Keratinocyte (primary cell): ENCODE data around the gene C20orf144. TPM values are rescaled to one million over a fixed set of nuclear protein-coding genes. Genes with fewer than 3 reads are reported as not detected.

Source experiments
- DNase-seq: peaks from one replicate; pipeline ENCODE4 v3.0.0-alpha.2; 2011; ENCODE audit warnings: low read depth, missing footprints, low spot score
- FAIRE-seq: peaks from 2 replicates; lab custom pipeline; 2011; peaks lifted over from hg19 to GRCh38; lab: Jason Lieb, UNC
- H2AFZ ChIP-seq: 2 replicates; pipeline ENCODE4 v1.6.0; 2012; ENCODE audit warnings: low read length, control low read depth, inconsistent platforms; ENCODE audit not compliant: control insufficient read depth
- H3K27ac ChIP-seq: 2 replicates; pipeline ENCODE4 v1.5.1; 2011; ENCODE audit warnings: low read length; ENCODE audit not compliant: control insufficient read depth, insufficient read depth
- H3K27me3 ChIP-seq: 3 replicates; pipeline ENCODE4 v1.6.0; 2011; ENCODE audit warnings: low read length; ENCODE audit not compliant: control insufficient read depth, insufficient read depth; ENCODE audit errors: extremely low read depth
- H3K36me3 ChIP-seq, 2 experiments: 2 replicates in 1 of 2; 3 replicates in 1 of 2; pipeline ENCODE4 v1.5.1; 2011; ENCODE audit warnings: low read length in 2 of 2, mild to moderate bottlenecking in 1 of 2; ENCODE audit not compliant: control insufficient read depth in 2 of 2, insufficient read depth in 2 of 2; ENCODE audit errors: extremely low read depth in 1 of 2
- H3K4me1 ChIP-seq: 3 replicates; pipeline ENCODE4 v1.5.1; 2011; ENCODE audit warnings: low read length; ENCODE audit not compliant: control insufficient read depth, insufficient read depth; ENCODE audit errors: extremely low read depth
- H3K4me2 ChIP-seq: 3 replicates; pipeline ENCODE4 v1.6.0; 2011; ENCODE audit warnings: low read depth, low read length; ENCODE audit not compliant: control insufficient read depth, insufficient read depth; ENCODE audit errors: extremely low read depth
- H3K4me3 ChIP-seq, 3 experiments: fragments of 200-600 bp in 1 of 3; sonication (generic) in 1 of 3; 2 replicates in 2 of 3; 3 replicates in 1 of 3; pipeline ENCODE4 v1.5.1; 2011 to 2016; ENCODE audit warnings: low read length in 3 of 3, mild to moderate bottlenecking in 3 of 3, control low read depth in 2 of 3, inconsistent platforms in 1 of 3, low read depth in 1 of 3, mixed read lengths in 1 of 3, mixed run types in 1 of 3, moderate library complexity in 1 of 3; ENCODE audit not compliant: control insufficient read depth in 2 of 3, insufficient read depth in 2 of 3; ENCODE audit errors: extremely low read depth in 1 of 3
- H3K79me2 ChIP-seq: 2 replicates; pipeline ENCODE4 v1.6.0; 2012; ENCODE audit warnings: low read length; ENCODE audit not compliant: control insufficient read depth, insufficient read depth
- H3K9ac ChIP-seq: 3 replicates; pipeline ENCODE4 v1.6.0; 2011; ENCODE audit warnings: low read length; ENCODE audit not compliant: control insufficient read depth, insufficient read depth; ENCODE audit errors: extremely low read depth
- H3K9me1 ChIP-seq: 3 replicates; pipeline ENCODE4 v1.6.0; 2011; ENCODE audit warnings: low read length; ENCODE audit not compliant: control insufficient read depth, insufficient read depth; ENCODE audit errors: extremely low read depth
- H3K9me3 ChIP-seq: 2 replicates; pipeline ENCODE4 v1.5.1; 2012; ENCODE audit warnings: low read depth, low read length; ENCODE audit not compliant: control insufficient read depth
- H4K20me1 ChIP-seq: 3 replicates; pipeline ENCODE4 v1.6.0; 2011; ENCODE audit warnings: low read length; ENCODE audit not compliant: control insufficient read depth, insufficient read depth; ENCODE audit errors: extremely low read depth
- EZH2 ChIP-seq: IDR thresholded peaks from one replicate; pipeline ENCODE4 v1.6.1; 2012; ENCODE audit warnings: inconsistent platforms, mild to moderate bottlenecking, low read length, moderate library complexity
- dilution Hi-C: fragments of 300-500 bp; cut with MboI; formaldehyde crosslinking; loops from one replicate; pipeline ENCODE4 v1.7.0; 2020; ENCODE audit warnings: low sequenced_read_pairs; ENCODE audit not compliant: extremely low pct_ligation_motif_present
- polyA plus RNA-seq, 5 experiments: library from polyadenylated mRNA; depleted of rRNA in 3 of 5; stranded (reverse) in 3 of 5; stranded (forward) in 1 of 5; unstranded in 1 of 5; fragments of >200 nt; gene quantifications; 1 replicate in 1 of 5; 2 replicates in 3 of 5; 3 replicates in 1 of 5; pipeline versions ENCODE4 v1.2.1 to v1.2.3, GENCODE V29; 2011 to 2012; ENCODE audit warnings: missing spikeins in 2 of 5, low read depth in 1 of 5, low replicate concordance in 1 of 5
- TF ChIP-seq, protein P1 (sequence below), 3 experiments: IDR thresholded peaks in 1 of 3; conservative IDR thresholded peaks in 1 of 3; optimal IDR thresholded peaks in 1 of 3; 2 replicates in 2 of 3; 3 replicates in 1 of 3; pipeline versions ENCODE3 to v1.5.1; 2011; ENCODE audit warnings: low read length in 3 of 3, mild to moderate bottlenecking in 3 of 3, moderate library complexity in 2 of 3, control low read depth in 1 of 3, inconsistent platforms in 1 of 3; ENCODE audit not compliant: insufficient read depth in 2 of 3; ENCODE audit errors: extremely low read depth in 1 of 3

C20orf144 gene
- polyA plus RNA-seq, 1 donor (not counting 4 experiments of a cell fraction or from before 2014, with no cell fraction given), result 0.03 TPM

DNA sequence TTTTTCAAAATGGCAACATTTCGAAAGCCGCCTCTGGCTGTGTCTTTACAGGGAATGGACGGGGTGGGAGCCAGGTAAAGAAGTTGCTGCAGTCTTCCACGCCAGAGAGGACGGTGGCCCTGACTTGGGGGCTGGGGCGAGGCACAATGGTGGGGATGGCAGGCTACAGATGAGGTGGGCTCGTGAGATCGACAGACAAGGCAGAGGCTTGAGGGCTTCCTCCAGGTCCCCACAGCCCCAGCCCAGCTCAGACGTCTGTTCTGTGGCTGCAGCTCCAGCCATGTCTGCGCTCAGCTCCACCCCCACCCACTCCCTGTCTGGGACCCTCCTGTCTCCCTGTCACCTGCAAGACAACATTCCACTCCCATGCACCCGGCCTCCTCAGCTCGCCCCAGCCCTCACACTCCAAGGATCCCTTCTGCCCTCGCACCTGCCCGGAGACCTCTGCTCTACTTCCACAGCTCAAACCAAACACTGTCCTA lies 7.4 kb upstream of the C20orf144 start:
- Histone ChIP-seq H2AFZ (no peak overlapping the region), H4K20me1 (no peaks in the 10 kb centered on the region), H3K4me2 (no peak overlapping the region), H3K9me3 (no peaks in the 10 kb centered on the region), H3K36me3 (no peaks in the 10 kb centered on the region), H3K27me3 (no peaks in the 10 kb centered on the region), H3K9ac (no peak overlapping the region), H3K79me2 (no peaks in the 10 kb centered on the region), H3K4me3 (no peak overlapping the region), H3K27ac (no peak overlapping the region), H3K9me1 (no peaks in the 10 kb centered on the region), H3K4me1 (peaks cover 16% of the 10 kb centered on the region)
- dilution Hi-C loops, result no loop called here
- TF ChIP-seq, protein P1, sequence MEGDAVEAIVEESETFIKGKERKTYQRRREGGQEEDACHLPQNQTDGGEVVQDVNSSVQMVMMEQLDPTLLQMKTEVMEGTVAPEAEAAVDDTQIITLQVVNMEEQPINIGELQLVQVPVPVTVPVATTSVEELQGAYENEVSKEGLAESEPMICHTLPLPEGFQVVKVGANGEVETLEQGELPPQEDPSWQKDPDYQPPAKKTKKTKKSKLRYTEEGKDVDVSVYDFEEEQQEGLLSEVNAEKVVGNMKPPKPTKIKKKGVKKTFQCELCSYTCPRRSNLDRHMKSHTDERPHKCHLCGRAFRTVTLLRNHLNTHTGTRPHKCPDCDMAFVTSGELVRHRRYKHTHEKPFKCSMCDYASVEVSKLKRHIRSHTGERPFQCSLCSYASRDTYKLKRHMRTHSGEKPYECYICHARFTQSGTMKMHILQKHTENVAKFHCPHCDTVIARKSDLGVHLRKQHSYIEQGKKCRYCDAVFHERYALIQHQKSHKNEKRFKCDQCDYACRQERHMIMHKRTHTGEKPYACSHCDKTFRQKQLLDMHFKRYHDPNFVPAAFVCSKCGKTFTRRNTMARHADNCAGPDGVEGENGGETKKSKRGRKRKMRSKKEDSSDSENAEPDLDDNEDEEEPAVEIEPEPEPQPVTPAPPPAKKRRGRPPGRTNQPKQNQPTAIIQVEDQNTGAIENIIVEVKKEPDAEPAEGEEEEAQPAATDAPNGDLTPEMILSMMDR (optimal IDR thresholded peaks at IDR 0.05 in 1 of 3, IDR thresholded peaks at IDR 0.05 in 1 of 3, conservative IDR thresholded peaks at IDR 0.05 in 1 of 3; ENCODE audit: extremely low read depth in 1 of 3, insufficient read depth in 2 of 3, low read length in 3 of 3), result no peak
- TF ChIP-seq EZH2, result no peak
- DNase-seq (no peak), FAIRE-seq (no peak)

DNA sequence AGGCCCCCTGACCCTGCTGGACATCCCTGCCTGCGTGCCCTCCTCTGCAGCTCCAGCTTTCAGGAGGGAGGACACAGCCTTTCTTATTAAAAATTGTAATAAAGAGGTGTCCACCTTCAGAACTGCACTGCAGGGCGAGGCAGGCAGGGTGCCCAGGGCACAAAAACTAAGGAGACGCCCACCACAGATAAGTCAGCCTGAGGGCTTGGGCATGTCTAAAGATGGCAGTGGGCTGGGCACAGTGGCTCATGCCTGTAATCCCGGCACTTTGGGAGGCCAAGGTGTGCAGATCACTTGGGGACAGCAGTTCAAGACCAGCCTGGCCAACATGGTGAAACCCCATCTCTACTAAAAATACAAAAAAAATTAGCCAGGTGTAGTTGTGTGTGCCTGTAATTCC lies 7.0 kb upstream of the C20orf144 start:
- Histone ChIP-seq H3K27ac (no peak overlapping the region), H4K20me1 (no peaks in the 10 kb centered on the region), H3K9ac (no peak overlapping the region), H3K4me3 (no peak overlapping the region), H3K36me3 (no peaks in the 10 kb centered on the region), H3K4me2 (no peak overlapping the region), H3K79me2 (no peaks in the 10 kb centered on the region), H3K27me3 (no peaks in the 10 kb centered on the region), H3K9me1 (no peaks in the 10 kb centered on the region), H3K4me1 (peaks cover 16% of the 10 kb centered on the region), H3K9me3 (no peaks in the 10 kb centered on the region), H2AFZ (no peak overlapping the region)
- dilution Hi-C loops, result no loop called here
- no peak for TF ChIP-seq EZH2
- TF ChIP-seq, protein P1 (optimal IDR thresholded peaks at IDR 0.05 in 1 of 3, IDR thresholded peaks at IDR 0.05 in 1 of 3, conservative IDR thresholded peaks at IDR 0.05 in 1 of 3; ENCODE audit: extremely low read depth in 1 of 3, insufficient read depth in 2 of 3, low read length in 3 of 3), result no peak
- DNase-seq (no peak), FAIRE-seq (no peak)
